ENCODE results near the gene FUS. TPM values are rescaled to one million over a fixed set of nuclear protein-coding genes. Genes with fewer than 3 reads are reported as not detected.

The FUS gene
- total RNA-seq, result 100 to 1,000 TPM; 872 to 934 (median 918) TPM
- total RNA-seq (2013), result 145 TPM

DNA sequence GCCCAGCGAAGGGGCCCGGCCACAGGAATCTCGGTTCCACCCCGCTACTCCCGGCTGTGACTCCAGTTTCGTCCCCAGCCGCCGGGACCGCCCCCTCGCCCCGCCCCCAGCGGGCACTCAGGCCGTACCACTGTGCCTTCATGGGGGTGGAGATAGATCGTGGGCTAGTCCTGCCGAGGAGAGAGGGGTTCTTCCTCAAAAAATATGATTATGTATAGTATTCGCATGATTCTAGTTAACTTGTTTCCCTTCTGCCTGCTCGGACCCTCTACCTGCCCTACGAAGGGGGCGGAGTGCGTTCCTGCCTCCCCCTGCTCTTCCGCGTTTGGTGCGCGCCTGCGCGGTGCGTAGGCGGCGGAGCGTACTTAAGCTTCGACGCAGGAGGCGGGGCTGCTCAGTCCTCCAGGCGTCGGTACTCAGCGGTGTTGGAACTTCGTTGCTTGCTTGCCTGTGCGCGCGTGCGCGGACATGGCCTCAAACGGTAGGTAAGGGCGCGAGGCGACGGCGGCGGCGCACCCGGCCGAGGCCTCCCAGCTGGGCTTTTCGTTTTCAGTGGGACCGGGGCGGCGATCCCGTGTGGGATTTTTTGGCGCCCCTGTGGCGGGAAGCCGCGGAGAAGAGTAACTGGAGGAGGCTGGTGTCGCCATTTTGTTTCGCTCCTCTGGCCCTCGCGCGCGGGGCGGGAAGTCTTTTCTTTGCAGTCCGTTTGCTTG lies at the start of gene FUS:
FUS (plus strand) TSS at position 393 of the 713 bp plus-strand sequence; CDS start at position 469, 76 bp downstream.
- Histone ChIP-seq H3K27me3 (ENCODE audit: control insufficient read depth, insufficient read depth, low read length) (no peaks in the 10 kb centered on the region), H3K4me3 (ENCODE audit: low read length) (peak within 1 kb of the TSS; percentile 89), H3K27ac (ENCODE audit: low read length) (peak within 1 kb of the TSS; percentile 92), H3K4me1 (ENCODE audit: control insufficient read depth, insufficient read depth, low read length) (peaks cover 71% of the 10 kb centered on the region), H3K36me3 (ENCODE audit: control insufficient read depth, insufficient read depth, low read length) (peaks cover 26% of the 10 kb centered on the region), H3K9me3 (ENCODE audit: control insufficient read depth, insufficient read depth, low read length) (no peaks in the 10 kb centered on the region)
- intact Hi-C loops (cut with micrococcal nuclease), result loop anchor here (1.0 to 10.0 kb wide), 4 partner anchors 38 to 535 kb away; partner anchors contain the start of genes ARMC5 and KAT8
- TF ChIP-seq, protein P1, sequence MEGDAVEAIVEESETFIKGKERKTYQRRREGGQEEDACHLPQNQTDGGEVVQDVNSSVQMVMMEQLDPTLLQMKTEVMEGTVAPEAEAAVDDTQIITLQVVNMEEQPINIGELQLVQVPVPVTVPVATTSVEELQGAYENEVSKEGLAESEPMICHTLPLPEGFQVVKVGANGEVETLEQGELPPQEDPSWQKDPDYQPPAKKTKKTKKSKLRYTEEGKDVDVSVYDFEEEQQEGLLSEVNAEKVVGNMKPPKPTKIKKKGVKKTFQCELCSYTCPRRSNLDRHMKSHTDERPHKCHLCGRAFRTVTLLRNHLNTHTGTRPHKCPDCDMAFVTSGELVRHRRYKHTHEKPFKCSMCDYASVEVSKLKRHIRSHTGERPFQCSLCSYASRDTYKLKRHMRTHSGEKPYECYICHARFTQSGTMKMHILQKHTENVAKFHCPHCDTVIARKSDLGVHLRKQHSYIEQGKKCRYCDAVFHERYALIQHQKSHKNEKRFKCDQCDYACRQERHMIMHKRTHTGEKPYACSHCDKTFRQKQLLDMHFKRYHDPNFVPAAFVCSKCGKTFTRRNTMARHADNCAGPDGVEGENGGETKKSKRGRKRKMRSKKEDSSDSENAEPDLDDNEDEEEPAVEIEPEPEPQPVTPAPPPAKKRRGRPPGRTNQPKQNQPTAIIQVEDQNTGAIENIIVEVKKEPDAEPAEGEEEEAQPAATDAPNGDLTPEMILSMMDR (IDR thresholded peaks at IDR 0.05), result no peak
- H3K9me3 Mint-ChIP-seq, result no peaks in the 10 kb centered on the region
- ATAC-seq (peak; percentile 73 to 88 (median 74)), DNase-seq (peak; percentile 96 to 98)
- peaks cover 64 to 69% of the 10 kb centered on the region in 2 donors for H3K4me1 Mint-ChIP-seq
- peak within 1 kb of the TSS; percentile 99 for H3K4me3 Mint-ChIP-seq
- peaks cover 0 to 2% of the 10 kb centered on the region in 2 donors for H3K27me3 Mint-ChIP-seq (ENCODE audit: low read depth in 2 of 2)
- peaks cover 6% of the 10 kb centered on the region for H3K36me3 Mint-ChIP-seq
- H3K27ac Mint-ChIP-seq, result peak within 1 kb of the TSS; percentile 99
- under 1% methylated on average over 69 of the region's 69 CpGs for WGBS (ENCODE audit: insufficient coverage)

DNA sequence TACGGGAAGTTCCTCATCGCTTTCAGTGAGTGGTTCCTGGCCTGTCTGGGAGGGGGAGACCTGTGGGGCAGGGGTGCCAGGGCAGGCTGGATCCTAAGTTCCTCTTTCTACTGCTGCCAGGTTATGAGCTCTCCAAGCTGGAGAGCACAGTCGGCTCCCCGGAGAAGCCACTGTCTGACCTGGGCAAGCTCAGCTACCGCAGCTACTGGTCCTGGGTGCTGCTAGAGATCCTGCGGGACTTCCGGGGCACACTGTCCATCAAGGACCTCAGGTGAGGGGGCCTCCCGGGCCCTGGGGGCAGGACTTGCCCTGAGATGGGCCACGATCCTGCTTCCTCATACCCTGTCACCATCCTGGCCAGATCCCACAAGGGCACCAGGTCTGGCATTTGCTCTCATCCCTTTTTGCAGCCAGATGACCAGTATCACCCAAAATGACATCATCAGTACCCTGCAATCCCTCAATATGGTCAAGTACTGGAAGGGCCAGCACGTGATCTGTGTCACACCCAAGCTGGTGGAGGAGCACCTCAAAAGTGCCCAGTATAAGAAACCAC lies 49.5 kb upstream of the FUS start:
- Histone ChIP-seq H3K9me3 (ENCODE audit: control insufficient read depth, insufficient read depth, low read length) (no peaks in the 10 kb centered on the region), H3K4me3 (ENCODE audit: low read length) (no peak overlapping the region), H3K4me1 (ENCODE audit: control insufficient read depth, insufficient read depth, low read length) (peaks cover 46% of the 10 kb centered on the region), H3K27me3 (ENCODE audit: control insufficient read depth, insufficient read depth, low read length) (no peaks in the 10 kb centered on the region), H3K36me3 (ENCODE audit: control insufficient read depth, insufficient read depth, low read length) (peaks cover 48% of the 10 kb centered on the region), H3K27ac (ENCODE audit: low read length) (peak overlapping the region; percentile 14)
- Mint-ChIP-seq H3K4me1 (peaks cover 0 to 8% of the 10 kb centered on the region in 2 donors), H3K27me3 (ENCODE audit: low read depth in 2 of 2) (no peaks in the 10 kb centered on the region), H3K27ac (no peak overlapping the region), H3K9me3 (no peaks in the 10 kb centered on the region), H3K36me3 (no peaks in the 10 kb centered on the region), H3K4me3 (no peak overlapping the region)
- intact Hi-C loops (cut with micrococcal nuclease), result no loop called here
- WGBS (ENCODE audit: insufficient coverage), result 85% methylated on average over 9 of the region's 10 CpGs
- ATAC-seq, result no peak
- no peak for DNase-seq
- TF ChIP-seq, protein P1 (IDR thresholded peaks at IDR 0.05), result no peak

- Histone ChIP-seq H3K27ac (ENCODE audit: low read length) (no peak overlapping the region), H3K36me3 (ENCODE audit: control insufficient read depth, insufficient read depth, low read length) (peaks cover 48% of the 10 kb centered on the region), H3K9me3 (ENCODE audit: control insufficient read depth, insufficient read depth, low read length) (no peaks in the 10 kb centered on the region), H3K4me3 (ENCODE audit: low read length) (no peak overlapping the region), H3K4me1 (ENCODE audit: control insufficient read depth, insufficient read depth, low read length) (peaks cover 46% of the 10 kb centered on the region), H3K27me3 (ENCODE audit: control insufficient read depth, insufficient read depth, low read length) (no peaks in the 10 kb centered on the region)
- intact Hi-C loops (cut with micrococcal nuclease), result no loop called here
- TF ChIP-seq, protein P1 (IDR thresholded peaks at IDR 0.05), result no peak
- Mint-ChIP-seq H3K27ac (no peak overlapping the region), H3K4me1 (peaks cover 0 to 4% of the 10 kb centered on the region in 2 donors), H3K27me3 (ENCODE audit: low read depth in 2 of 2) (no peaks in the 10 kb centered on the region), H3K4me3 (no peak overlapping the region), H3K9me3 (no peaks in the 10 kb centered on the region), H3K36me3 (no peaks in the 10 kb centered on the region)
- no peak for ATAC-seq
- 100% methylated on average over 4 of the region's 6 CpGs for WGBS (ENCODE audit: insufficient coverage)
- DNase-seq, result no peak
Observed at GRCh38 chr16:31130899-31131298, 49.0 kb upstream of the FUS start.
